ENCODE results near the gene TNS2. TPM values are rescaled to one million over a fixed set of nuclear protein-coding genes. Genes with fewer than 3 reads are reported as not detected.
"Not testable (repeated sequence)": the region's sequence is repeated elsewhere in the genome, so short reads cannot be mapped to it uniquely, and the experiment has no call there.

The TNS2 gene
- total RNA-seq, 1 experiment from 2014 or later, result 15.9 TPM

- in situ Hi-C loops (cut with HindIII; ENCODE audit: low pct_unique_long_range_greater_than_20kb, low sequenced_read_pairs), result no loop called here
- DNase-seq (ENCODE audit: low read depth, low spot score), result no peak
Measured at GRCh38 chr12:53076461-53076860, 26.6 kb downstream of the TNS2 start.

GRCh38 chr12:53077030-53077429 is 27.2 kb downstream of the TNS2 start:
- DNase-seq (ENCODE audit: low read depth, low spot score), result no peak
- in situ Hi-C loops (cut with HindIII; ENCODE audit: low pct_unique_long_range_greater_than_20kb, low sequenced_read_pairs), result no loop called here

GRCh38 chr12:53078425-53079225 is 28.8 kb downstream of the TNS2 start:
- DNase-seq (ENCODE audit: low read depth, low spot score), result no peak
- in situ Hi-C loops (cut with HindIII; ENCODE audit: low pct_unique_long_range_greater_than_20kb, low sequenced_read_pairs), result no loop called here

- in situ Hi-C loops (cut with HindIII; ENCODE audit: low pct_unique_long_range_greater_than_20kb, low sequenced_read_pairs), result no loop called here
- peak; percentile 96 for DNase-seq (ENCODE audit: low read depth, low spot score)
Measured at GRCh38 chr12:53079226-53080117, 29.6 kb downstream of the TNS2 start, which contains the start of gene SPRYD3. Gene SPRYD3, minus strand, starts transcription at chr12:53079390. Its CDS starts 57 bp downstream, at chr12:53079333.

- in situ Hi-C loops (cut with HindIII; ENCODE audit: low pct_unique_long_range_greater_than_20kb, low sequenced_read_pairs), result no loop called here
- no peak for DNase-seq (ENCODE audit: low read depth, low spot score)
Measured at GRCh38 chr12:53082637-53083175, 32.8 kb downstream of the TNS2 start.

- in situ Hi-C loops (cut with HindIII; ENCODE audit: low pct_unique_long_range_greater_than_20kb, low sequenced_read_pairs), result no loop called here
- no peak for DNase-seq (ENCODE audit: low read depth, low spot score)
Measured at GRCh38 chr12:53086361-53086760, 36.5 kb downstream of the TNS2 start.

- in situ Hi-C loops (cut with HindIII; ENCODE audit: low pct_unique_long_range_greater_than_20kb, low sequenced_read_pairs), result no loop called here
- DNase-seq (ENCODE audit: low read depth, low spot score), result no peak
Measured at GRCh38 chr12:53090105-53090504, 40.2 kb downstream of the TNS2 start.

GRCh38 chr12:53090554-53090953 is 40.7 kb downstream of the TNS2 start:
- in situ Hi-C loops (cut with HindIII; ENCODE audit: low pct_unique_long_range_greater_than_20kb, low sequenced_read_pairs), result no loop called here
- no peak for DNase-seq (ENCODE audit: low read depth, low spot score)

- no peak for DNase-seq (ENCODE audit: low read depth, low spot score)
- in situ Hi-C loops (cut with HindIII; ENCODE audit: low pct_unique_long_range_greater_than_20kb, low sequenced_read_pairs), result no loop called here
Measured at GRCh38 chr12:53091756-53092155, 41.9 kb downstream of the TNS2 start.

- in situ Hi-C loops (cut with HindIII; ENCODE audit: low pct_unique_long_range_greater_than_20kb, low sequenced_read_pairs), result no loop called here
Measured at GRCh38 chr12:53093777-53094393, 44.0 kb downstream of the TNS2 start.

GRCh38 chr12:53094394-53094787 is 44.5 kb downstream of the TNS2 start:
- DNase-seq (ENCODE audit: low read depth, low spot score), result no peak
- in situ Hi-C loops (cut with HindIII; ENCODE audit: low pct_unique_long_range_greater_than_20kb, low sequenced_read_pairs), result no loop called here

More at GRCh38 chr12:53093777-53094393, 44.0 kb downstream of the TNS2 start:
- DNase-seq (ENCODE audit: low read depth, low spot score), result no peak

GRCh38 chr12:53094796-53095595 is 45.1 kb downstream of the TNS2 start:
- DNase-seq (ENCODE audit: low read depth, low spot score); in situ Hi-C loops (cut with HindIII; ENCODE audit: low pct_unique_long_range_greater_than_20kb, low sequenced_read_pairs): not testable (repeated sequence)

GRCh38 chr12:53095596-53095895 is 45.7 kb downstream of the TNS2 start:
- in situ Hi-C loops (cut with HindIII; ENCODE audit: low pct_unique_long_range_greater_than_20kb, low sequenced_read_pairs); DNase-seq (ENCODE audit: low read depth, low spot score): not testable (repeated sequence)

- no peak for DNase-seq (ENCODE audit: low read depth, low spot score)
- in situ Hi-C loops (cut with HindIII; ENCODE audit: low pct_unique_long_range_greater_than_20kb, low sequenced_read_pairs), result no loop called here
Measured at GRCh38 chr12:53096089-53096741, 46.4 kb downstream of the TNS2 start.

GRCh38 chr12:53096759-53097158 is 46.9 kb downstream of the TNS2 start:
- in situ Hi-C loops (cut with HindIII; ENCODE audit: low pct_unique_long_range_greater_than_20kb, low sequenced_read_pairs), result no loop called here
- DNase-seq (ENCODE audit: low read depth, low spot score), result no peak

GRCh38 chr12:53097207-53097563 is 47.3 kb downstream of the TNS2 start:
- in situ Hi-C loops (cut with HindIII; ENCODE audit: low pct_unique_long_range_greater_than_20kb, low sequenced_read_pairs), result no loop called here
- DNase-seq (ENCODE audit: low read depth, low spot score), result no peak

Data from SK-MEL-5 (cell line).